Measurements from ENCODE around the gene RNPEPL1.
"Not testable (repeated sequence)": the region's sequence is repeated elsewhere in the genome, so short reads cannot be mapped to it uniquely, and the experiment has no call there.

The RNPEPL1 gene

GRCh38 chr2:240538031-240538780 lies 30.1 kb upstream of the RNPEPL1 start:
- no peak for DNase-seq

GRCh38 chr2:240539101-240539500 lies 29.2 kb upstream of the RNPEPL1 start:
- not testable (repeated sequence) for DNase-seq

GRCh38 chr2:240539906-240540305 lies 28.4 kb upstream of the RNPEPL1 start:
- DNase-seq = no peak

GRCh38 chr2:240551288-240551687 lies 17.0 kb upstream of the RNPEPL1 start:
- DNase-seq = no peak

GRCh38 chr2:240551811-240552210 lies 16.5 kb upstream of the RNPEPL1 start:
- DNase-seq = no peak

GRCh38 chr2:240553956-240554480 lies 14.3 kb upstream of the RNPEPL1 start:
- no peak for DNase-seq

- no peak for DNase-seq
These were observed 13.4 kb upstream of the RNPEPL1 start for GRCh38 chr2:240554767-240555493.

- DNase-seq = no peak
These were observed 12.6 kb upstream of the RNPEPL1 start for GRCh38 chr2:240555541-240556250.

GRCh38 chr2:240556553-240557100 lies 11.7 kb upstream of the RNPEPL1 start:
- no peak for DNase-seq

- DNase-seq = no peak
These were observed 11.1 kb upstream of the RNPEPL1 start for GRCh38 chr2:240557101-240557751.

GRCh38 chr2:240557808-240558207 lies 10.5 kb upstream of the RNPEPL1 start, which contains the start of gene ANKMY1:
ANKMY1 (minus strand) TSS chr2:240557988; CDS start chr2:240557335, 653 bp downstream.
- DNase-seq = peak; percentile 29

GRCh38 chr2:240558236-240558761 lies 10.0 kb upstream of the RNPEPL1 start:
- no peak for DNase-seq

GRCh38 chr2:240559286-240559685 lies 9.0 kb upstream of the RNPEPL1 start:
- DNase-seq = no peak

- DNase-seq = peak; percentile 69
These were observed 8.2 kb upstream of the RNPEPL1 start, which contains the start of gene DUSP28 for GRCh38 chr2:240560084-240560479. DUSP28 (plus strand) TSS chr2:240560357; CDS start chr2:240560685, 328 bp downstream.

GRCh38 chr2:240560480-240561324 lies 7.6 kb upstream of the RNPEPL1 start:
- DNase-seq = peak; percentile 96

- DNase-seq = no peak
These were observed 6.8 kb upstream of the RNPEPL1 start for GRCh38 chr2:240561325-240561971.

- not testable (repeated sequence) for DNase-seq
These were observed 5.1 kb upstream of the RNPEPL1 start for GRCh38 chr2:240563231-240563630.

- no peak for DNase-seq
These were observed 4.2 kb upstream of the RNPEPL1 start for GRCh38 chr2:240563951-240564560.

GRCh38 chr2:240564561-240565332 lies 3.5 kb upstream of the RNPEPL1 start:
- no peak for DNase-seq
